Head of caudate nucleus (tissue), 42 donors: Measurements from ENCODE around the gene MMP17.
A peak's percentile ranks its signal among the peaks of the same experiment; 100 is the strongest.

ENCODE experiments used
- DNase-seq, 42 donors: peaks; one replicate each; pipeline versions ENCODE4 v3.0.0 to v3.0.0-alpha.2; 2020 to 2021; ENCODE audit warnings: mixed read lengths in 7 of 42
- intact Hi-C: fragments of 100-400 bp; cut with DNase I; formaldehyde crosslinking; loops from one replicate; pipeline ENCODE4 v1.15.0; 2022

Gene MMP17

DNA sequence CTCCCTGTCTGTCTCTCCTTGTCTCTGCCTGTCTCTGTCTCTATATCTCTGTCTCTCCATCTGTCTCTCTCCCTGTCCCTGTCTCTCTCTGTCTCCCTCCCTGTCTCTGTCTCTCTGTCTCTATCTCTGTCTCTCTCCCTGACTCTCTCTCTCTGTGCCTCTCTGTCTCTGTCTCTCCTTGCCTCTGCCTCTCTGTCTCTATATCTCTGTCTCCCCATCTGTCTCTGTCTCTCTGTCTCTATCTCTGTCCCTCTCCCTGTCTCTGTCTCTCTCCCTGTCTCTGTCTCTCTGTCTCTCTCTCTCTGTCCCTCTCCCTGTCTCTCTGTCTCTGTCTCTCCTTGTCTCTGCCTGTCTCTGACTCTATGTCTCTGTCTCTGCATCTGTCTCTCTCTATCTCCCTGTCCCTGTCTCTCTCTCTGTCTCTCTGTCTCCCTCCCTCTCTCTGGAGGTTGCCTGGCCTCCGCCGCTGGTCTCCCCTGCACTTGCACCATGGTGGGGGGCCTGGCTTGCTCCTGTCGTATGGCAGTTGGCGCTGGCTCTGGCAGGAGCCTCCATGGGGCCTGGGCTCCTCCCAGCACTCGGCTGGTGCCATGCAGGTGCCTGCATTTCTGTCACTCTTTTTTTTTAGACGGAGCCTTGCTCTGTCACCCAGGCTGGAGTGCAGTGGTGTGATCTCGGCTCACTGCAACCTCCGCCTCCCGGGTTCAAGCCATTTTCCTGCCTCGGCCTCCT is 28.3 kb downstream of the MMP17 start:
- intact Hi-C loops = no loop called here
- DNase-seq = peak in 1 of 42 donors; percentile 22

DNA sequence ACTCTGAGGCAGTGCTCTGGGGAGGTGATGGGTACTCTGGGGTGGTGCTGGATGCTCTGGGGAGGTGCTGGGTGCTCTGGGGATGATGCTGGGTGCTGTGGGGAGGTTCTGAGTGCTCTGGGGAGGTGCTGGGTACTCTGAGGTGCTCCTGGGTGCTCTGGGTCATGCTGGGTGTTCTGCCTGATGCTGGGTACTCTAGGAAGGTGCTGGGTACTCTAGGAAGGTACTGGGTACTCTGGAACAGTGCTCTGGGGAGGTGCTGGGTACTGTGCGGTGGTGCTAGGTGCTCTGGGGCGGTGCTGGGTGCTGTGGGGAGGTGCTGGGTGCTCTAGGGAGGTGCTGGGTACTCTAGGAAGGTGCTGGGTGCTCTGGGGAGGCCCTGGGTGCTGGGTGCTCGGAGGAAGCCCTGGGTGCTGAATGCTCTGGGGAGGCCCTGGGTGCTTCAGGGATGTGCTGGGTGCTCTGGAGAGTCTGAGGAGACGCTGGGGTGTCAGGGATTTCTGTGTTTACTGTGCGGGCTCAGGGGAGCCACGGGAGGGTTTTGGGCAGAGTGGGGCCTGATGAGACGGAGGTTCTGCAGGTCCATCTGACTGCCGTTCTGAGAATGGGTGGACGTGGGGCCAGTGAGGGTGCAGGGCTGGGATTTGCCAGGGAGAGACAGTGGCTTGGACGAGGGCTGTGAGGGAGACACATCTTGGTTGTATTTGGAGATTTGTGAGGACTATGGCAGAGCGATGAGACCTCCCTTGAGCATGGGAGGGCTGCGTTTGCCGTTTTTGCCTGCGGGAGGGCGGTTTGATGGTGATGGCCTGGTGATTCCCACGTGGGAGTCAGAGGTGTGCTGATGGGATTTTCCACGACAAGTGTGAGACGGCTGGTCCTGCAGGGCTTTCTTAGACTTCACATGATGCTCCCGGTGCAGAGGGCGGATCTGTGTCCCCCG is 30.0 kb downstream of the MMP17 start:
- intact Hi-C loops = no loop called here
- peak in 1 of 42 donors; percentile 16 for DNase-seq

- DNase-seq = peak in 1 of 42 donors; percentile 12
- intact Hi-C loops = no loop called here
Measured at GRCh38 chr12:131860472-131861260, 32.5 kb downstream of the MMP17 start.

DNA sequence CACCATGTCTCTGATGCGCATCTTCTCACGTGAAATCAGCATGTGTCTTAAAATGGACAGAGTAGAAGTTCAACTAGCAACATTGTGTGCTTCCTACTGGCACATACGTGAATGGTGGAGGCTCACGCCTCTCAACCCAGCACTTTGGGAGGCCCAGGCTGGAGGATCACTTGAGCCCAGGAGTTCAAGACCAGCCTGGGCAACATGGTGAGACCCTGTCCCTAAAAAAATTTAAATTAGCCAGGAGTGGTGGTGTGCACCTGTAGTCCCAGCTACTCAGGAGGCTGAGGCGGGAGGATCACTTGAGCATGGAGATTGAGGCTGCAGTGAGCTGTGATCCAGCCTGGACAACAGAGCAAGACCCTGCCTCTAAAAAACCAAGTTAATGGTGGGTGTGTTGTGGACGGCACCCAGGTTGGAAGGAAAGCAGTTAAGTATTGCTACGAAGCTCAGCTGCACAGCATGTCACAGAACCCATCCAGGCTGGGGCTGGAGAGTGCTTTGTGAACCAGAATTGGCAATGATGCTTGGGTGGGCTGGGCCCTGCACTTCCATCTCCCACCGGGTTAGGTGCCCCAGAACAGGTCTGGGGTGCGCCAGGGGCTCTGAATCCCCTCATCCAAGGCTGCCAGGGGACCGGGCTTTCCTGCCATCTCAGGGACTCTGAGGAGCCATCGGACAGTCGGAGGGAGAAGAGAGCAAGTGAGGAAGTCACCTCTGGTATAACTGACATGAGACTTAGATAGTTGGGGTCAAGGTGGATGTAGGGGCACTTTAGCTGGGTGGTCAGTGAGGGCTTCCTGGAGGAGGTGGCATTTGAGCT is 33.3 kb downstream of the MMP17 start:
- DNase-seq = peak in 1 of 42 donors; percentile 25
- intact Hi-C loops = no loop called here

DNA sequence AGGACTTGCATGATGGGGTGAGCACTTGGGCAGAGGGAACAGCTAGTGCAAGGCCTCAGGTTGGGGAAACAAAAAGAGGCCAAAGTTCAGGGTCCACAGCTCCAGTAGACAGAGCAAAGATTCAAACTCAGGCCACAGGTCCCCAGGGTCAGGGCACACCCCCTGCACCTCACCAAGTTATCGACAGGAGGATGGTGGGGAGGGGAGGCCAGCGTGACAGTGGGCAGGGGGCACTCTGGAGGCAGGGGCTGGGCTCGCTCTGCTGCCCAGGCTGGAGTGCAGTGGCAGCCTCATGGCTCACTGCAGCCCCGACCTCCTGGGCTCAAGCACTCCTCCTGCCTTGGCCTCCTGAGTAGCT is 33.9 kb downstream of the MMP17 start:
- DNase-seq = no peak
- intact Hi-C loops = no loop called here

DNA sequence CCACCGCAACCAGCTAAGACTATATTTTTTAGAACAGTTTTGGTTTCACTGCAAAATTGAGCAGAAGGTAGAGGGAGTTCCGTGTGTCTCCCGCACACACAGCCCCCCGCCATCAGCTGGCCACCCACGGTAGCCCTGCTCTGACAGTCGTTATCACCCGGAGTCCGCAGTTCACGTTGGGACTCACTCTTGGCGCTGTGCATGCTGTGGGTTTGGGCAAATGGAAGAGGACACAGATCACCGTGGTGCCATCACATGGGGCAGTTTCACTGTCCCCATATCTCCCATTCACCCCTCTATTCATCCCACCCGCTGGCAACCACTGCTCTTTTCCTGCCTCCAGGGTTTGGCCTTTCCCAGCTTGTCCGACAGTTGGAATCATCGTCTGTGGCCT is 34.4 kb downstream of the MMP17 start:
- intact Hi-C loops = no loop called here
- DNase-seq = no peak

- intact Hi-C loops = no loop called here
- peak in 5 of 42 donors; percentile 21 to 64 (median 60) for DNase-seq
Measured at GRCh38 chr12:131862994-131863710, 35.0 kb downstream of the MMP17 start.

DNA sequence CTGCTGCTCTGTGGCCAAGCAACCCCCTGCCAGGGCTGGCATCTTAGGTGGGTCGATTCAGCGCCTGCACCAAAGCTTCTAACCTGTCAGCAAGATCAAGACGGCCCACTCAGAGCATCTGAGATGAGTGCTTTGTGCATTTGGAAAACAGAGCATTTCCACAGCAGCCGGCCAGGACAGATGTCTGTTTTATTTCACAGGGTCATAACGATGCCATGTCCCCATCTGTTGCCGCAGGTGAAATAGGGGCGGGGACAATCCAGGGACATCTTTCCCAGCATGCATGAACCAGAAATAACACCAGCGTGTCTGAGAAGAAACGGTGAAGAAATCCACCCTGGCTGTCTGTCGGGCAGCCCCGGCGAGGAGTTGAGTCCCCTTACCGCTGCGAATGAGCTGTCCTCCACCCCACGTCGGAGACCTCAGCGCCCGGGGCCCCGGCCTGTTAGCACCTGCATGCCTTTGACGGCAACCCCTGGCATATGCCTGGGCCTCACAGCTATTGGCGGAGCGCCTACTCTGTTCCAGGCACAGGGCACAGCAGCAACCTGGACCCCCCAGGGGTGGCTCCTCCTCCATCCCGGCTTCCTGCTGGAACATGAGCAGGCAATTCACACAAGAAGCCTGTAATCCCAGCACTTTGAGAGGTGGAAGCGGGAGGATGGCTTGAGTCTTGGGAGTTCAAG is 35.7 kb downstream of the MMP17 start:
- intact Hi-C loops = no loop called here
- peak in 17 of 42 donors; percentile 17 to 71 (median 50) for DNase-seq

GRCh38 chr12:131864469-131864868 is 36.3 kb downstream of the MMP17 start:
- DNase-seq = peak in 4 of 42 donors; percentile 41 to 71 (median 56)
- intact Hi-C loops = no loop called here

GRCh38 chr12:131865180-131865875 is 37.1 kb downstream of the MMP17 start:
- intact Hi-C loops = no loop called here
- DNase-seq = no peak

DNA sequence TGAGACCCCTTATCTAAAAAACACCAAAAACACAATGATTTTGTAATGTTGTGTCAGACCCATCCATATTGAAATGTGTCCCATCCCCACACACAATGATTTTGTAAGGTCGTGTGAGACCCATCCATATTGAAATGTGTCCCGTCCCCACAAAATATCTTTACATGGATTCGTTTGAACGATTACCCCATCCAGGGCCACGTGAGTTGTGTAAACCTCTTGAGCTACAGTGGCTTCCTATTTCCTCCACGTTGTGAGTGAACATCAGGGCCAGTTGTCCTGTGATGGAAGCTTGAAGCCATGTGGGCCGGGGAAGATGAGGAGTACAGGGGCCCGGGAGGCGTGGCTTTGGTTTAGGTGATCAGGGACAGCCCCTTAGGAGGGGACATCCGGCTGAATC is 39.3 kb downstream of the MMP17 start:
- intact Hi-C loops = no loop called here
- no peak for DNase-seq

DNA sequence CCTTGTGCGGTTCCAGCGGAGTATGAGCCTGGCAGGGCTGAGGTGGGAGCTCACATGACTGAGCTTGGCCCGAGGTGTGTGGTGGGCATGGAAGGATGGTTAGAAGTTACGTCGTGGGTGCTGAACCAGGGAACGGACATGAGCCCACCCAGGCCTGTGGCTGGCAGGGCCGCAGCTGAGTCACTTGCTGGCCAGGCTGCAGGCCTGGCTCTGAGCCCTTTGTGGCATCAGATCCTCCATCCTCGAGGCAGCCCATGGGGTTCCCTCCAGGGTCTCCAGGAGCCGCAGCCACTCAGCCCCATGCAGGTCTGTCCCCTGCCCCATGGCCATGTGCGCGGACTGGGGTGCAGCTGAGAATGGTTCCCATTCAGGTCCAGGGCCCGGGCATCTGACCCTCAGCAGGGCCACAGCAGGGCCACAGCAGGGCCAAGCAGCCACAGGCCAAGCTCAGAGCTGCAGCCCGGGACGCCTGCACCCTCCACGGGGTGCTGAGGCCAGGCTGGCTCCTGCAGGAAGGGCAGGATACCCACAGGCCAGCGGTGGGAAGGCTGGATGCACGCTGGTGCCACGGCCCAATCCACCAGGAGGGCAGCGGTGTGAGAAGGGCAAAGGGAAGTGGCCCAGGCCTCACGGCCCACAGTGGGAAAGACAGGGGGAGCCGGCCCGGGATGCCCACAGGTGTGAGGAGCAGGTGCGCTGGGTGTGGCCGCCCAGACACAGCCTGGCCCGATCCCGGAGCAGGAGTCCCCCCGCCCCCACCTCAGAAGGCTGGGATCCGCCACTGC is 39.9 kb downstream of the MMP17 start:
- DNase-seq = no peak
- intact Hi-C loops = no loop called here

GRCh38 chr12:131869871-131870418 is 41.8 kb downstream of the MMP17 start:
- peak in 2 of 42 donors; percentile 44 to 52 for DNase-seq
- intact Hi-C loops = no loop called here

DNA sequence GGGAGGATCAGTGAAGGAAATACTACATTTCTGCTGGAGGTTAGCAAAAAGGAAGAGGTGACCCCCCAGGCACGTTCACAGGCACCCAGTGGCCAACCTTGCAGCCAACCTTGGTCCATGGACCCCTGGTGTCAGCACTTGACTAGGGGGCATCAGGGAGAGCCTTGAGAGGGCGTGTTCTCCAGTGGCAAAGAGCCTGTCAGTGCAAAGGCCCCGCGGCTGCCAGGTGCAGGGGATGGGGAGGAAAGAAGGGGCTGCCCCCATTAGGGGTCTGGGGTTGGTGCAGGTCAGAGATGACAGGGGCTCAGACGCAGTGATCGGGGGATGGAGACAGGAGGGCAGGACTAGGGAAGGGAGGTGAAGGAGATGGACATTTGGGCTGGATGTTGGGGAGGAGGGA is 43.5 kb downstream of the MMP17 start:
- intact Hi-C loops = no loop called here
- DNase-seq = no peak

DNA sequence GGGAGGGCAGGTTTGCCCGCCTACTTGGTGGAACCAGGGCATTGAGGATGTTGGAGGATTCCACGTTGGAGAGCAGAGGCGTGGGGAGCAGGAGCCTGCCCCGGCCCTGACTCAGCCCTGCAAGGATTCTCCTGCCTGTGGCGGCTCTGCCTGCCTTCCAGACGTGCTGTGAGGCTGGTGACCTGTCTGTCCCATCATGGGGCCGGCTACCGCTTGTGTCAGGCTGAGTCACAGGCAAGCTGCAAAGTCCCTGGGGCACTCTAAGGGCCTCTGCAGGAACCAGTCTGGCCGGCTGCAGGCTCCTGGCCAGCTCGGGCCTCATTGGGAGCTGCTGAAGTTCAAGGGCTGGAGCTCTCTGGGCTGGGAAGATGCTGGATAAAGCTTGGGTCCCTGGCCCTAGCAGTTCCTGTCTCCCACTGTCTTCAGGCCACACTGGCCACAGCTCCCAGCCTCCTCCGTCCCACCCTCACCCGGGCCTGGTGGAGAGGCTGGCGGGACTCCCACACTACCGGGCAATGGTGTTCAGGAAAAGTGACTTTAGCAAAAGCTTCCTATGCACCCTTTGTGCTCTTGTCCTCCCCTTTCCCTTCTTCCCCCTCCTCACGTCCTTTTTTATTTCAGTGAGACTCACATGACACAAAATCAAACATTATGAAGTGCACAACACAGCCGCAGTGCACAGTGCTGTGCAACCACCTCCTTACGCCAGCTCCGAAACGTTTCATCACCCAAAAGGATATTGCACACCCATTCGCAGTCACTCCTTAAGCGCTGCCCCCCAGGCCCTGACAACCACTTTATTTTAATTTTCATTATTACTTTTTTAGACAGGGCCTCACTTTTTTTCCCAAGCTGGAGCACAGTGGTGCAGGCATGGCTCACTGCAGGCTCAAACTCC is 44.2 kb downstream of the MMP17 start:
- DNase-seq = no peak
- intact Hi-C loops = no loop called here
